Mesothelial cell of epicardium (in vitro differentiated cells): ENCODE measurements around the gene LYPD3. TPM values are rescaled to one million over a fixed set of nuclear protein-coding genes. Genes with fewer than 3 reads are reported as not detected.
"Not testable (repeated sequence)": the region's sequence is repeated elsewhere in the genome, so short reads cannot be mapped to it uniquely, and the experiment has no call there.

Source experiments
- DNase-seq, 2 experiments: peaks; one replicate each; pipeline ENCODE4 v3.0.0; 2021; ENCODE audit warnings: low spot score in 2 of 2; ENCODE audit not compliant: unreplicated experiment in 2 of 2
- H3K27ac Mint-ChIP-seq: 2 replicates; pipeline ENCODE4 v1.8.0; 2021; ENCODE audit warnings: mixed read lengths
- H3K27me3 Mint-ChIP-seq: 2 replicates; pipeline ENCODE4 v1.8.0; 2021; ENCODE audit warnings: low read depth, mixed read lengths
- H3K36me3 Mint-ChIP-seq: 2 replicates; pipeline ENCODE4 v1.8.0; 2021; ENCODE audit warnings: mixed read lengths
- H3K4me1 Mint-ChIP-seq: 2 replicates; pipeline ENCODE4 v1.8.0; 2021; ENCODE audit warnings: mixed read lengths
- H3K4me3 Mint-ChIP-seq: 2 replicates; pipeline ENCODE4 v1.8.0; 2021; ENCODE audit warnings: mild to moderate bottlenecking, moderate library complexity, mixed read lengths
- H3K9me3 Mint-ChIP-seq: 2 replicates; pipeline ENCODE4 v1.8.0; 2021; ENCODE audit warnings: mixed read lengths
- total RNA-seq: library from RNA; stranded (reverse); gene quantifications from 3 replicates; pipeline ENCODE4 v1.2.1, GENCODE V29; 2021
- TF ChIP-seq, protein P1 (sequence below): fragments of 200-600 bp; sonication (generic); IDR thresholded peaks from one replicate; pipeline ENCODE4 v1.5.0; 2021; ENCODE audit warnings: antibody characterized with exemption; ENCODE audit not compliant: unreplicated experiment

Gene LYPD3
- 2.6 to 4.4 TPM (median 3.4 TPM) in 3 replicates for total RNA-seq

DNA sequence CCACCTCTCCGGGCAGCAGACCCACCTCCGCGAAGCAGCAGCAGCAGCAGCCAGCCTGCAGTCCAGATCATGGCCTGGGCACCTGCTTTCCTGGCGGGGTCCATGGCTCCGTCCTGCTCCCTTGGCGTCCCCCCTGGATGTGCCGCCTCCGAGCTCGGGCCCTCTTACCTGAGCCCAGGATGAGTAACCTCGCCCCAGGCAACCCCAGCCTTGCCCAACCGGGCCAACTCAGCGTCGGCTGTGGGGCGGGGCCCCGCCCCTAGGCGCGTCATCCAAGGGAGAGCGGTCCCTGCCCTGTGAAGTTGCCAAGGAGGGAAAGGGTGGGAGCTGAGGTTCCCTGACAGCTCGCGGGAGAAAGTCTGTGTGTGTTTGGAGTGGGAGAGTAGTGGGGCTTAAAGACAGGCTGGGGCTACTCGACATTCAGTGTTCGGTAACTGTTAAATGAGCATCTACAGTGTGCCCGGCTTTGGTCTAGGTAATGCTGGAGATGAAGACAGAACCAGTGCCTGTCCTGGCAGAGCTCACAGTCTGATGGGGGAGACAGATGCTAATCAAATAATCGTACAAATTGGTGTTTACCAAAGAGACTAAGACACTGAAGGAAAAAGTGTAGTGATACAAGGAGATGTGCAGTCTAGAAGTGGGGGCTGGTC is at the start of gene LYPD3:
Gene LYPD3, minus strand, starts transcription at position 141 of the 653 bp plus-strand sequence. Its CDS starts 37 bp downstream, at position 104.
- peak within 1 kb of the TSS; percentile 67 for H3K27ac Mint-ChIP-seq
- TF ChIP-seq, protein P1, sequence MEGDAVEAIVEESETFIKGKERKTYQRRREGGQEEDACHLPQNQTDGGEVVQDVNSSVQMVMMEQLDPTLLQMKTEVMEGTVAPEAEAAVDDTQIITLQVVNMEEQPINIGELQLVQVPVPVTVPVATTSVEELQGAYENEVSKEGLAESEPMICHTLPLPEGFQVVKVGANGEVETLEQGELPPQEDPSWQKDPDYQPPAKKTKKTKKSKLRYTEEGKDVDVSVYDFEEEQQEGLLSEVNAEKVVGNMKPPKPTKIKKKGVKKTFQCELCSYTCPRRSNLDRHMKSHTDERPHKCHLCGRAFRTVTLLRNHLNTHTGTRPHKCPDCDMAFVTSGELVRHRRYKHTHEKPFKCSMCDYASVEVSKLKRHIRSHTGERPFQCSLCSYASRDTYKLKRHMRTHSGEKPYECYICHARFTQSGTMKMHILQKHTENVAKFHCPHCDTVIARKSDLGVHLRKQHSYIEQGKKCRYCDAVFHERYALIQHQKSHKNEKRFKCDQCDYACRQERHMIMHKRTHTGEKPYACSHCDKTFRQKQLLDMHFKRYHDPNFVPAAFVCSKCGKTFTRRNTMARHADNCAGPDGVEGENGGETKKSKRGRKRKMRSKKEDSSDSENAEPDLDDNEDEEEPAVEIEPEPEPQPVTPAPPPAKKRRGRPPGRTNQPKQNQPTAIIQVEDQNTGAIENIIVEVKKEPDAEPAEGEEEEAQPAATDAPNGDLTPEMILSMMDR = no peak
- peaks cover 8% of the 10 kb centered on the region for H3K4me1 Mint-ChIP-seq
- peaks cover 30% of the 10 kb centered on the region for H3K27me3 Mint-ChIP-seq
- H3K4me3 Mint-ChIP-seq = peak within 1 kb of the TSS; percentile 92
- peaks cover 6% of the 10 kb centered on the region for H3K36me3 Mint-ChIP-seq
- DNase-seq = no peak
- no peaks in the 10 kb centered on the region for H3K9me3 Mint-ChIP-seq

DNA sequence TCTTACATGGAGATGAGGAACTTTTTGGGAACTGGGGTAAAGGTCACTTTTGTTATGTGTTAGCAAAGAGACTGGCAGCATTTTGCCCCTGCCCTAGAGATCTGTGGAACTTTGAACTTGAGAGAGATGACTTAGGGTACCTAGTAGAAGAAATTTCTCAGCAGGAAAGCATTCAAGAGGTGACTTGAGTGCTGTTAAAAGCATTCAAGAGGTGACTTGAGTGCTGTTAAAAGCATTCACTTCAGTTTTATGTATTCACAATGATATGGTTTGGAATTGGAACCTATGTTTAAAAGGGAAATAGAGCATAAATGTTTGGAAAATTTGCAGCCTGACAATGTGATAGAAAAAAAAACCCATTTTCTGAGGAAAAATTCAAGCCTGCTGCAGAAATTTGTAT is 47.0 kb upstream of the LYPD3 start:
- not testable (repeated sequence) for H3K27me3 Mint-ChIP-seq, H3K4me3 Mint-ChIP-seq, H3K9me3 Mint-ChIP-seq, H3K27ac Mint-ChIP-seq, H3K4me1 Mint-ChIP-seq, DNase-seq
- peaks cover 29% of the 10 kb centered on the region for H3K36me3 Mint-ChIP-seq

DNA sequence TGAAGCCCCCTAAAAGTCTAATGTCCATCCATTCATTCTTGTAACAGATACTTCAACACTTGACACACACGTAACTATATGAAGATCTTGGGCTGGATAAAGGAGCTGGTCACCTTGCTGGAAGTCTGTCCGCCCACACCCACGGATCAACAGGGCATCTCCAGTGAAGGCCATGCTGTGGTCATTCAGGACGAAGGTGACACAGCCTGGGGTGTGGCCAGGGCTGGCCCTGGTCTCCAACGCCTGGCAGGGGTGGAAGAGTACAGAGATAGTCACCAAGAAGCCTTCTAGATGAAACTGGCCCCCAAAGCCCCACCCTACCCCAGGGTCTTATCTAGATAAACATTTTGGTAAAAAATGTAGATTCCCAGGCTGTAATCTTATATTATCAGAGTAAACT is 45.9 kb upstream of the LYPD3 start:
- H3K27me3 Mint-ChIP-seq = no peaks in the 10 kb centered on the region
- DNase-seq = no peak
- H3K4me1 Mint-ChIP-seq = no peaks in the 10 kb centered on the region
- no peaks in the 10 kb centered on the region for H3K9me3 Mint-ChIP-seq
- H3K27ac Mint-ChIP-seq = no peak overlapping the region
- H3K4me3 Mint-ChIP-seq = no peak overlapping the region
- peaks cover 29% of the 10 kb centered on the region for H3K36me3 Mint-ChIP-seq
- TF ChIP-seq, protein P1 = no peak

DNA sequence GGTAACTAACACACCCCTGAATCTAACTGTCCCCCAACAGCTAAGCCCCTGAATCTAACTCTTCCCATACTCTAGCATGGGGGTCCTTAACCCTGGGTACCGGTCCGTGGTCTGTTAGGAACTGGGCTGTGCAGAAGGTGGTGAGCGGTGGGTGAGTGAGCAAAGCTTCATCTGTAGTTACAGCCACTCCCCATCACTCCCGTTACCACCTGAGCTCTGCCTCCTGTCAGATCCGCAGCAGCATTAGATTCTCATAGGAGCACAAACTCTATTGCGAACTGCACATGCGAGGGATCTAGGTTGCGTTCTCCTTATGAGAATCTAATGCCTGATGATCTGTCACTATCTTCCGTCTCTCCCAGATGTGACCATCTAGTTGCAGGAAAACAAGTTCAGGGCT is 45.3 kb upstream of the LYPD3 start:
- DNase-seq = no peak
- Mint-ChIP-seq H3K36me3 (peaks cover 29% of the 10 kb centered on the region), H3K27ac (no peak overlapping the region), H3K4me1 (no peaks in the 10 kb centered on the region), H3K27me3 (no peaks in the 10 kb centered on the region), H3K4me3 (no peak overlapping the region), H3K9me3 (no peaks in the 10 kb centered on the region)
- TF ChIP-seq, protein P1 = no peak

DNA sequence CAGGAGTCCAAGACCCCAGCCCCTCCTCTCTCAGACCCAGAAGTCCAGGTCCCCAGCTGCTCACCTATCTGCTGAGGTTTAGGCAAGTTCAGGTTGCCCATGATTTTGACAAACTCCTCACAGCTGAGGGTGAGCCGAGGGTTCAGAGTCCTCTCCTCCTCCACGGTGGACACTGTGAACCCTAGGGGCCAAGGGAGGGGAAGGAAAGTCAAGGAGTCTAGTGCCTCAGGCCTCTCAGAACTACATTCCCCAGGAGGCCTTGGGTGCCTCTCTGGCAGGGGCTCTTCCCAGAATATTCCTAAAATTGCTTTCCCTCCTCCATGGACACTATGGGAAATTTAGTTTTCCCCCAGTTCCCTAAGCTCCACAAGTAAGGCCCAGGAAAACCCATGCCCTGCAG is 42.5 kb upstream of the LYPD3 start:
- H3K4me1 Mint-ChIP-seq = peaks cover 9% of the 10 kb centered on the region
- H3K27me3 Mint-ChIP-seq = no peaks in the 10 kb centered on the region
- H3K36me3 Mint-ChIP-seq = peaks cover 25% of the 10 kb centered on the region
- no peak overlapping the region for H3K4me3 Mint-ChIP-seq
- TF ChIP-seq, protein P1 = no peak
- H3K27ac Mint-ChIP-seq = no peak overlapping the region
- H3K9me3 Mint-ChIP-seq = no peaks in the 10 kb centered on the region
- DNase-seq = no peak

DNA sequence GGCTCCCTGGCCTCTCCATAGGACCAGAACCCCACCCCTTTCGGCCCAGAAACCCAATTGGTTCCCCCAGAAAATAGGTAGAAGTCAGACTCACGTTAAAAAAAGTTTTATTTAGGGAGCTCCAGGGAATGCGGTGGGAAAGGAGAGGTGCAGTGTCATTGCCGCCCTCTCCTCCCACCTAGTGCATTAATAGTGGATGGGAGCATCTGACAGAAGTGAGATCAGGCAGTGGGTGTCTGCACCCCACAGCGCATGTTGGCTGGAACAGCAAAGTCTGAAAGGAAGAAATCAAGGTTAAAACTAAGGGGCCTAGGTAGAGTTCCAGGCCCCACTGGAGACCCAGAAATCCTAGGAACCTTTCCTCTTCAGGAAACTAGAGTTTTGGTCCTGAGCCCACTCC is 41.2 kb upstream of the LYPD3 start:
- Mint-ChIP-seq H3K27ac (no peak overlapping the region), H3K36me3 (peaks cover 21% of the 10 kb centered on the region), H3K9me3 (no peaks in the 10 kb centered on the region), H3K27me3 (no peaks in the 10 kb centered on the region), H3K4me3 (no peak overlapping the region), H3K4me1 (peaks cover 15% of the 10 kb centered on the region)
- DNase-seq = no peak
- TF ChIP-seq, protein P1 = no peak
